GM21717 (cell line): Measurements from ENCODE around the gene SMIM27.
"Not testable (repeated sequence)": the region's sequence is repeated elsewhere in the genome, so short reads cannot be mapped to it uniquely, and the experiment has no call there.

Experiments used
- ATAC-seq: cut with Tn5 transposase; IDR thresholded peaks from one replicate; pipeline ENCODE4 v1.9.1; 2021; ENCODE audit warnings: mild to moderate bottlenecking, moderate library complexity; ENCODE audit not compliant: unreplicated experiment

The SMIM27 gene, protein sequence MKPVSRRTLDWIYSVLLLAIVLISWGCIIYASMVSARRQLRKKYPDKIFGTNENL

DNA sequence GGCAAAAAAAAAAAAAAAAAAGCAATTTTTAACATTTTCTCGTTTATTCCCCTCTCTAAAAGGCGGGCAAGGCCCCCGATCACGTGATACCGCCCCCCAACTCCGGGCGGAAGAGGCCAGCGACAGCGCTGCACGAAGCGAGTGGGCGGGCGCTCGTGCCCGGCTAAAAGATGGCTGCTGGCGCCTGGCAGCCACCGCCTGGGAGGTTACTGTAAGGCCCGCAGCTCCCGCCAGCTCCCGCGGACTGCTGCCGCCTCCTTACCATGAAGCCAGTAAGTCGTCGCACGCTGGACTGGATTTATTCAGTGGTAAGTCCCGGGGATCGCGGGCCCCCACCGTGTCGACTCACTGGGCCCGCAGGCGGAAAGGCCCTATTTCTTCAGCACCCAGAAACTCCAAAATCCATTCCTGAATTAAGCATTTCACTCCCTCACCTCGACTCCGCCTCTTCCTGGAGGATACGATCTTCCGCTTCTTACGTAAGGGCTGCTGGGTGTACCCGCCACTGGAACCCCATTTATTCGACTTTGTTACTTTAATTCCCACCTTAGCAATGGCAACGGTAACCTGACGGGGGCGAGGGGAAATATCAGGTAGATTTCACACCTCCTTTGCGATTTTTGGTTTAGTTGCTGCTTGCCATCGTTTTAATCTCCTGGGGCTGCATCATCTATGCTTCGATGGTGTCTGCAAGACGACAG is at the start of gene SMIM27, which contains the start of gene TOPORS:
TSS of gene SMIM27 (plus strand) at position 156 of the 701 bp plus-strand sequence. CDS start at position 264, 108 bp downstream.
TSS of gene TOPORS (minus strand) at position 415 of the 701 bp plus-strand sequence. CDS start at position 265, 150 bp downstream.
- ATAC-seq, result peak; percentile 76

DNA sequence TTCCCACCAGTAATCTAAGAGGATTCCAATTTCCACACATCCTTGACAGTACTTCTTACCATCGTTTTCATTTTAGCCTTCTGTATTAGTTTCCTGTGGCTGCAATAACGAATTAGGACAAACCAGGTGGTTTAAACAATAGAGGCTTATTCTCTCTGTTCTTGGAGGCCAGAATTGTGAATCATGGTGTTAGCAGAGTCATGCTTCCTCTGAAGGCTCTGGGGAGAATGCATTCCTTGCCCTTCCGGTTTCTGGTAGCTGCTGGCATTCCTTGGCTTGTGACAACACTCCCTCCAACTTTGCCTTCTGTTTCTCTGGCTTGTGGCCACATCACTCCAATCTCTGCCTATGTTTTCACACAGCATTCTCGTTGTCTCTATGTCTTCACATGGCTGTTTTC is 49.7 kb upstream of the SMIM27 start:
- ATAC-seq, result no peak

DNA sequence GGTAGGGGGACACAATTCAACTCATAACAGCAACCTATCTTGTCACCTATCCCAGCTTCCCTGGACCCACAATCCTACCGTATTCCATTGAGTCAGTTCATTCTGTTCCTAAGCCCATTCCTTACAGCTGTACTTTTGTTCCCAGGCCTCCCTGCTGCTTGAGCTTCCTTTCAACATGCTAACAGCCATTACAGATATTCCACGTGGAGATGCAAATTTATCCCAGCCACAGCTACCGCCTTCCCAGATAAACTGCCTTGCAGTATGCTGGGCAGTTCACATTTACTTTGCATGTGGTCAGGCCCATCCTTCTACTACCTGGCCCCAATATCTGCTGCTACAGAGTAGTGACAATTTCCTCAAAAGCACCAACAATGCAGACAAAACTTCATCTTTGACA is 49.1 kb upstream of the SMIM27 start:
- ATAC-seq, result no peak

DNA sequence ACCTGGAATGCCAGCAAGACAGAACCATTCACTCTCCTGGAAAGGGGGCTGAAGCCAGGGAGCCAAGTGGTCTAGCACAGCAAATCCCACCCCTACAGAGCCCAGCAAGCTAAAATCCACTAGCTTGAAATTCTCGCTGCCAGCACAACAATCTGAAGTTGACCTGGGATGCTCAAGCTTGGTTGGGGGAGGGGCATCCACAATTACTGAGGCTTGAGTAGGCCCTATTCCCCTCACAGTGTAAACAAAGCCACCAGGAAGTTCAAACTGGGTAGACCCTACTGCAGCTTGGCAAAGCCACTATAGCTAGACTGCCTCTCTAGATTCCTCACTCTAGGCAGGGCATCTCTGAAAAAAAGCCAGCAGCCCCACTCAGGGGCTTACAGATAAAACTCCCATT is 43.4 kb upstream of the SMIM27 start:
- no peak for ATAC-seq

DNA sequence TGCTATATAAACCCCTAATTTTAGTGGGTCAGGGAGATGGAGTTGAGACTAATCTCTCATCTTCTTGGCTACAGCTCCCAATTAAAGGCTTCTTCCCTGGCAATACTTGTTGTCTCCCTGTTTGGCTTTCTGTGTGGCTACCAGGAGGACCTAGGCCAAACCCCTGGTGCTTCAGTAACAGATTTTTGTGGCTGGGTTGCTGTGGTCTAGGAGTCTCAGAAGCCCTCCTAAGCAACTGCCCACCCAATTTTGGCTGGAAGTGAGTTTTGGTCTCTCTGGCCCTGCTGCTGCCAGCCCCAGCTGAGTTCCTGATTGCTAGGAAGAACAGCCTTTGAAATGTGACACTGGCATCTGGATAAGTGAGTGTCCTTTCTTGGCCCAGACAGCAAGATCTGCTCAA is 35.9 kb upstream of the SMIM27 start:
- ATAC-seq, result no peak

DNA sequence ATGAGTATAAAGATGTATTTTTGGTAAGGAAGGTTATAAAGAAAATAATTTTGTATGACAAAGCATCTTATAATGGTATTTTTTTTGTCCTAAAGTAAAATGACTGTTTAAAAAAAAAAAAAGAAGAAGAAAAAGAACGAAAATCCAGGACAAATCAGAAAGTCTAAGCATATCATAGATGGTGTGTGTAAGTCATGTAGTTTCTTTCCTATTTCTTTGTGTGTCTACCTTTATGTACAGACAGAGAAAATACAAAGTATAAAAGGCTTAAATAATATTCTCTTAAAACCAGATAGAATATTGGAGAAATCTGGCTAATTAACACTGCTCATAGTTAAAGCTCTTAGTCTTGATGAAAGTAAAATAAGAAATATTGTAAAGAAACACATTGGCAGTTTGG is 33.9 kb upstream of the SMIM27 start:
- no peak for ATAC-seq

DNA sequence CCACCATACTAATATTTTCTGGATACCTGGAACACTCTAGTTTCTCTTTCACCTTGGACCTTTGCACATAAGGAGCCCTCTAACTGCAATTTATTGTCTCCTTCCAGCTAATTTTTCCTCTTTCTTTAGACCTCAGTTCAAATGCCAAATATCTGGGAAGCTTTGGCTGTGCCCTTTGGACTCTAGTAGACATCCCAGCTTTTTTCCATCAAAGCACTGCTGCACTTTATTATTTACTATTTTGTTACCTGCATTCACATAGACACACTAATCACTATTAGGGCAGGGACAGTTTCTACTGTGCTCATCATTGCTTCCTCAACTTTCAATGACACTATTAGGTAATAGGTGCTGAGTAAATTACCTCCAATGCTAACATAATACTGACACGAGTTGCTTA is 28.2 kb upstream of the SMIM27 start:
- no peak for ATAC-seq

DNA sequence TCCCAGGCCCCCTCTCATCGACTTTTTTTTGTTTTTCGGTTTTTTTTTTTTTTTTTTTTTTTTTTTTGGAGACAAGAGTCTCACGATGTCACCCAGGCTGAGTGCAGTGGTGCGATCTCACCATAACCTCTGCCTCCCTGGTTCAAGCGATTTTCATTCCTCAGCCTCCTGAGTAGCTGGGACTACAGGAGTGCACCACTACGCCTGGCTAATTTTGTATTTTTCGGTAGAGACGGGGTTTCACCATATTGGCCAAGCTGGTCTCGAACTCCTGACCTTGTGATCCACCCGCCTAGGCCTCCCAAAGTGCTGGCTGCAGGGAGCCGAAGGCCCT is 27.6 kb upstream of the SMIM27 start:
- ATAC-seq, result not testable (repeated sequence)

DNA sequence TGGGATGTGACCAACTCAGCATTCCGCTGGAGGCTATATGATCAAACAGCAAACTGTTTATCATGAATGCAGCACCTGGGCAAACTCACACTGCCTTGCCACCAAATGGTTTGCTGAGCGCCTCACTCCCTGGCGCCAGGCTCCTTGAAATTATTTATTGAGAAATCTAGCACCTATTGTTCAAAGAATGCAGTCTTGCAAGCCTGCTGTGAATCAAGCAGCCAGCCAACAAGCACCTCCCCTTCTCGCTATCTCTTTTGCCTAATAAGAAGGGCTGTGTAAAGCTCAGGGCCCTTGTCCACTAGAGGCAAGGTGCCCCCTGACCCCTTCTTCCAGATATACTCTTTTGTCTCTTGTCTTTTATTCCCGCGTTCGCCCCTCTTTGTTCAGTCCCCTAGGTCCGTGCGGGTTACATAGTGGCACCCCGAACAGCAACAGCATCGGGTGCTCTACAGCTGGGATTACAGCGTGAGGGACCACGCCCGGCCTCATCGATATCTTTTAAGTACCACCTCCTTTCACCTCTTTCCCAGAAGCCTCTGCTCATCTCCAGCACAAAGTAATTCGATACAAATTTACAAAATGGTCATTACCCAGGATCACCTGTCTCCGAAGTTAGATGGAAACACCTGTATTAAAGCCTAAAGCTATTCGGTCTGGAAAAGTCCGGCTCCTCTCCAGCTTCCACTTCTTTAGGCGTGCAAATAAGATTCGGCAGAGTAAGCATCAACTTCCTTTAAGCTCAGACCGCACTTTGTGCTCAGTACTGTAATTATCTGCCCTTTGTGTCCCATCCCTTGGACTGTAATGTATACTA is 27.0 kb upstream of the SMIM27 start:
- peak; percentile 10 for ATAC-seq

DNA sequence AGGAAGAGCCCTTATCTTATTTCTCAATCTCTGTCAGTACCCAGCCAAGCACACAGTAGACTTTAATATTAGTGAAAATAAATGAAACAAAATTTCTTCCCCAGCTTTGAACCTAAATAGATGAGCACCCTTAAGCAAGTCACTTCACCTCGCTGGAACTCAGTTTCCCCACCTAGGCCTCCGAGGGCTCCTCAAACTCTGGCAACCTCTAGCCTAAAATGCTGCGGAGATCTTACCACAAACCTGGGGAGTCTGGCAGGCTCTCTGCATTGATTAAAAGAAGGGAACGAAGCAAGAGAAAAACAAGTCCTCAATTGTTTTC is 26.5 kb upstream of the SMIM27 start:
- no peak for ATAC-seq

DNA sequence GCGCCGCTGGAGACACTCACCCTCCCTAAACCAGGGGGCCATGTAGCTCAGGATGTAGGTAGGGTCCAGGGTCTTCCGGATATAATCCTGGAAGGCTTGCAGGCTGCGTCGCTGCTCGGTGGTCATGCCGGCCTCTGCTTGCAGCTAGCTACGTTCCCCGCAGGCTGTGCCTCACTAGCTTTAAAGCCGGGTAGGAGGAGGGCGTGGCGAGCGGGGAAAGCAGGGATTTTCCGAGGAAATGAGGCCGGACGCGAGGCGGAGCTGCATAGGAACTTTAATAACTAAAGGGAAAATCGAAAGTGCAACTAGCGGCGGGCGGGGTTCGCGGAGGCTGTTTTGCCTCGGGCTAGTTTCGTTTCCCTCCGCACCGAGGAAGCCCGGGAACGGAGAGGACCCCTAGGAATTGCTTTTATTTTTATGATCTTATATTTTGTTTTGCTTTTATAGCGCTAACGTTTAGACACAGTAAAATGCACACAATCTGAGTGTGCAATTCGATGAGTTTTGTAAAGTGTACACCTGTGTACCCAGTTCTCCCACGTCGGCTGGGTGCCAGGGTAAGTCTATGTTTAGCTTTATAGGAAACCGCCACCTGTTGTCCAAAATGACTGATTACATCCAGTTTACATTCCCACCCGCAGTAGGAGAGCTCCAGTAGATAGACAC is 26.0 kb upstream of the SMIM27 start, which contains the start of gene RIGI:
TSS of gene RIGI (minus strand) at position 156 of the 666 bp plus-strand sequence. CDS start at position 126, 30 bp downstream.
- peak; percentile 71 for ATAC-seq

DNA sequence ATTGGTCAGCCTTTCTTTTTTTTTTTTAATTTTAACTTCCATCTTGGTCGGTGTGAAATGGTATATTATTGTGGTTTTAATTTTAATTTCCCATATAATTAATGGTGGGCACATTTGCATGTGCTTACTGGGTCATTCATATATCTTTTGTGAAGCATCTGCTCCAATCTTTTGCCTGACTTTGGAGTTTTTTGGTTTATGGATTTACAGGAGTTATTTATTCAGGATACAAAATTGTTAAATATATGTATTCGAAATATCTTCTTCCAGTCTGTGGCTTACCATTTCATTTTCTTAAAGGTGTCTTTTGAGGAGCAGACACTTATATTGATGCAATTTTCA is 25.4 kb upstream of the SMIM27 start:
- no peak for ATAC-seq

DNA sequence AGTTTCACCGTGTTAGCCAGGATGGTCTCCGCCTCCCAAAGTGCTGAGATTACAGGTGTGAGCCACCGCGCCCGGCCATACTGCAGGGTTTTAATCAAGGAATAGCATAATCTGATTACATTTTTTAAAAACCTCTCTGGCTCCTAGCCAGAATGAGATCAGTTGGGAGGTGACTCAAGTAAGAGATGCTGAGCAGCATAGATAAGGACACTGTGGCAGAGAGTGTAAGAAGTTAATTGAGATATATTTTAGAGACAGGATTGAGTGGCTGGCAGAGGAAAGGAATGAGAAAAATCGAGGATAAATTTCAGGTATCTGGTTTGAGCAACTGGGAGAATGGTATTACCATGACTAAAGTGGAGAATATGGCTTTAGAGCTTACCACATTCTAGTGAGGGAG is 18.8 kb upstream of the SMIM27 start:
- ATAC-seq, result no peak

DNA sequence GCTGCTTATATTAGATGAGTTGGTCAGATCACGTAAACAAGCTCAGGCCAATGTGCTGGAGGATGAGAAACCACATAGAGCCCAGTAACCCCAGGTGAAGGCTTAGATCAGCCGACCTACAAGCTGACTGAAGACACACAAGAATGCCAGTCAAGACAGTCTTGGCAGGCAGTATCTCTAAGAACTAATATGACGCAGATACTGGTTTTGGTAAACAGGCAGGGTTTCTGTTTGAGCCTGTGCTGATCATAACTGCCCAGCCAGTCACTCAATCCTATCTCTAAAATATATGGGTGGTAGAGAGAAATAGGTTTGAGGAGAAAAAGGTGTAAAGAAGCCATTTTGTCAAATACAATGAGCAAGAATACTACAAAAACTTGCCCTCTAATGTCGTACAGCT is 18.3 kb upstream of the SMIM27 start:
- ATAC-seq, result no peak

DNA sequence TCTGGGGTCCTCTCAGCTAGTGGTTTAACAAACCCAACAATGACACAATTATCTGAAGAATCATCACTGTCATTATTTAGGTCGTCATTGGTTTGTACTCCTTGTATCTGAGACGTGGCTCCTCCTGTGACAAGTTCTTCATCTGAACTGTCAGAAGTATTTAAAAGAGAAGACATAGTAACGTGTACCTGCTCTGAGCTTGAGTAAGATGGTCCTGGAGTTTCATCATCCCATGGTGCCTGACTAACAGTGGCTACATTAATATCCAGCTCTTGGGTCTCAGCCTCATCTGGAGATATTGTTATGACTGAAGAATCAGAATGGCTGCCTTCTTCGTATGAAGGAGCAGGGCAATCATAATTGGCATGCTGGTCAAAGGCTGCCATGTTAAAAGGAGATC is 9.1 kb upstream of the SMIM27 start:
- no peak for ATAC-seq

DNA sequence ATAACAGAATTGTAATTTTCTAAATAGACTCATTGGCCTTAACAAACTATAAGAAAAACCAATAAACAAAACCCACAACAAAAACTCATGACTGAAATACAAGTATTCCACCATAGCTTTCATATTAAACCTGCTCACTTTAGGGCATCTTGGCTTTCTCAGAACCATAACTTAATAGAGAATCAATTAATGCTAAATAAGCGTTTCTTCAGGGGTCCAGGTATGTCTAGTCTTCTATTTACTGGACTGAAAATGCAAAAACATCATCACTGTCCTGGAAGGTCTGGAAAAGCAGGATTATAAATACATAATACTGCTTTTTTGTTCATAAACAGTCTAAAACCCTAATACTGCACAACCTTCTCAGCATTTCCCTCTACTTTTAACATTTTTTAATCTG is 6.2 kb upstream of the SMIM27 start:
- no peak for ATAC-seq

DNA sequence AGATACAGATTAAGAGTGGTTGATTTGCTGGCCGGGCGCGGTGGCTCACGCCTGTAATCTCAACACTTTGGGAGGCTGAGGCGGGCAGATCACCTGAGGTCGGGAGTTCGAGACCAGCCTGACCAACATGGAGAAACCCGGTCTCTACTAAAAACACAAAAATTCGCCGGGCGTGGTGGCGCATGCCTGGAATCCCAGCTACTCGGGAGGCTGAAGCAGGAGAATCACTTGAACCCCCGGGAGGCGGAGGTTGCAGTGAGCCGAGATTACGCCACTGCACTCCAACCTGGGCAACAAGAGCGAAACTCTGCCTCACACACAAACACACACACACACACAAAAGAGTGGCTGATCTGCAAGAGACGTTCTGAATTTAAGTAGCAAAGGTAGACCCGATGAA is 3.9 kb upstream of the SMIM27 start:
- ATAC-seq, result not testable (repeated sequence)

DNA sequence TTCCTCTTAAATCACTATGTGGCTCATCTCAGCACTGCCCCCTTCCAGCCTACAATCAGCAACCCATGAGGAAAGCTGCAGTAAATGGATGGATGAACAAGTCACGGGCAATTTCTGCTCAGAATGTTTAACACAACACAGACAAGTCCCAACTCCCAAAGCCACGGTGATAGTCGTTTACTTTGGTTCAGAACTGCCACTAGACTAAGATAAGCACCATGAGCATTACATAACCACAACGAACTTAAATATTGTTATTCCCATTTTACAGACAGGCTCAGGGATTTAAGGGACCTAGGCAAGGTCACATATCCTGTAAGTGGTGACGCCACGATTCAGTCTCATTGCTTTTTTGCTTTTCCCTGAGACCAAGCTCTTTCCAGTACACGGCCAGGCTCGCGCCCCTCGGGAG is 2.0 kb upstream of the SMIM27 start:
- ATAC-seq, result no peak

DNA sequence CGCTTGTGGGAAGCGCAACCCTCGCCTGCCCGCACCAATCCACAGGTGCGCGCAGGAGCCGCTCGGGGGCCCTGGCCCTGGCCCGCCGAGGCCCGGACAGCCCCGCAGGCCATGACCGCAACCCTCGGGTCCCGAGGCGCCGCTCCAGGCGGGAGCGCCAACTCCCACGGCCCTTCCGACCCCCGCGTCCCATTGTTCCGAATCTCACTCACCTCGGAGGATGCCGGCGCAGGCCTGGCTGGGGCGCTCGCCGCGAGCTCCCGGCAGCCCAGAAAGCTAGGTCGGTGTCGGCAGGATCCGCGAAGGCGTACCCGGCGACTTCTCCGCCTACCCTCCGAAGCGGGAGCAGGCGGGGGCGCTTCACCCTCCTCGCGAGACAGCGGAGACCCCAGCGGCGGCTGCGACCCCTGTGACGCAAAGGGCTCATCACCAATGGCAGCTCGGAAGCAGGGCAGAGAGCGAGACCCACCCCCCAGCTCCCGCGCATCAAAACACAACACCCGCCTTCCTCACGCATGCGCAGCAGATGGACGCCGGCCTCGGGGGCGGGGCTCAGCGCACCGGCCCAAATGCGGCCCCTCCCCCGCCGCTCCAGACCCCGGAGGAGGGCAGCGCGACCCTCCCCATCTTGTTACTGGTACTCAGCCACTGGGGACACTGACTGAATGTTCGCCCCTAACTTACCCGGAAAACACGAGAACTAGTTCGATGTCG is 1.4 kb upstream of the SMIM27 start:
- ATAC-seq, result peak; percentile 64

DNA sequence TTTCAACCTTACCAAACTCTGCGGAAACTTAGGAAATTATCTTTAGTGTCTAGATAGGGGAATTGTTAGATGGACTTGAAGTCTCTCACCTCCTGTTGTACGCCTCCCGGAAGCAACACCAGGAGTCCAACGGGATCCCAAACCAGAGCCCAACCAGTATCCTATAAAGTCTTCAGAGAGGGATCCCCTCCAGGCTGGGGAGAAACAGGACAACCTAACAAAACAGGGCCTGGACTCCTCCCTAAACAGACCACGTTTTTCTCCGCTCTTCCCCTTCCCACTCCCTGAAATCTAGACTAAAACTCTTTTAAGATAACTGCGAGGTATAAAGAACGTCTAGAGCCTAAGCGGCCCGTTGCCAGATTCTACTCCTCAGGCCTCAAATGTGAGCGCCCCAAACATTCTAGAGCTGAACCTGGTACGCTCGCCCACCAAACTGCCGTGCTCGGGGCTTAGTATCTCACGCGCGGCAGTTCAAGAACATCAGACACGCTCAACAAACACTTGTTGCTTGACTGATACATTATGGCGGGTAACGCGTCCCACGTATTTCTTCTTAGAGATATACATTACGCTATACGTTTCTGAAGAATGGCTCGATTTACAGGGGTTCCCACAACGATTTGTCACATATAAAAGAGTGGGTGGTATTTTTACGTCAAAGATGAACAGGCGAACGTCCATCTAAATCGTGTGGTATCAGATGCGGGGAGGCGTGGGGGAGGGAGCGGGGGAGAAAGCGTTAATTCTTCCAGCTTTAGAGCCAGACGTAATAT is 663 bp upstream of the SMIM27 start:
- ATAC-seq, result peak; percentile 8
